WI38 (cell line): ENCODE data around the gene PEAK1.

Source experiments
- H3K4me3 ChIP-seq: 2 replicates; pipeline ENCODE4 v1.5.1; 2011; ENCODE audit warnings: low read depth, mild to moderate bottlenecking, control low read depth, low read length
- CTCF ChIP-seq: IDR thresholded peaks from 2 replicates; pipeline ENCODE4 v1.5.1; 2012; ENCODE audit warnings: low read depth, mild to moderate bottlenecking, control low read depth, low read length

The PEAK1 gene

GRCh38 chr15:77251662-77252061, 168.2 kb downstream of the PEAK1 start:
- no peak for TF ChIP-seq CTCF
- H3K4me3 ChIP-seq, result no peak overlapping the region

GRCh38 chr15:77247116-77247515, 172.8 kb downstream of the PEAK1 start:
- H3K4me3 ChIP-seq, result no peak overlapping the region
- no peak for TF ChIP-seq CTCF

- H3K4me3 ChIP-seq, result no peak overlapping the region
- no peak for TF ChIP-seq CTCF
These were observed 176.0 kb downstream of the PEAK1 start for GRCh38 chr15:77243716-77244401.

- no peak for TF ChIP-seq CTCF
- H3K4me3 ChIP-seq, result no peak overlapping the region
These were observed 176.8 kb downstream of the PEAK1 start for GRCh38 chr15:77243135-77243534.

- no peak for TF ChIP-seq CTCF
- no peak overlapping the region for H3K4me3 ChIP-seq
These were observed 179.9 kb downstream of the PEAK1 start for GRCh38 chr15:77239882-77240608.

- TF ChIP-seq CTCF, result no peak
- no peak overlapping the region for H3K4me3 ChIP-seq
These were observed 184.3 kb downstream of the PEAK1 start for GRCh38 chr15:77235566-77235965.

- TF ChIP-seq CTCF, result no peak
- no peak overlapping the region for H3K4me3 ChIP-seq
These were observed 191.1 kb downstream of the PEAK1 start for GRCh38 chr15:77228828-77229227.
